SH-SY5Y (cell line): ENCODE results near the gene ODAM.
"Not testable (repeated sequence)": the region's sequence is repeated elsewhere in the genome, so short reads cannot be mapped to it uniquely, and the experiment has no call there.

Experiments
- GATA2 ChIP-seq: IDR thresholded peaks from 2 replicates; pipeline ENCODE4 v1.6.1; 2011; ENCODE audit warnings: mild to moderate bottlenecking, low read depth, low read length
- GATA3 ChIP-seq: IDR thresholded peaks from 2 replicates; pipeline ENCODE4 v1.6.1; 2011; ENCODE audit warnings: low read depth, mild to moderate bottlenecking, low read length, moderate library complexity

ODAM gene

GRCh38 chr4:70192895-70193294, 2.6 kb upstream of the ODAM start:
- TF ChIP-seq GATA2 (no peak), GATA3 (no peak)

- TF ChIP-seq GATA3 (no peak), GATA2 (no peak)
Observed at GRCh38 chr4:70196857-70197256, 1.3 kb downstream of the ODAM start.

GRCh38 chr4:70197842-70198241, 2.3 kb downstream of the ODAM start:
- TF ChIP-seq GATA3, result no peak
- TF ChIP-seq GATA2, result no peak

GRCh38 chr4:70203601-70204000, 8.1 kb downstream of the ODAM start:
- TF ChIP-seq GATA3, result no peak
- TF ChIP-seq GATA2, result no peak

- TF ChIP-seq GATA2 (no peak), GATA3 (no peak)
Observed at GRCh38 chr4:70225824-70226223, 30.3 kb downstream of the ODAM start, which contains the start of gene FDCSP. Gene FDCSP, plus strand, starts transcription at chr4:70226124. Its CDS starts 5,071 bp downstream, at chr4:70231195.

- TF ChIP-seq GATA2 (no peak), GATA3 (no peak)
Observed at GRCh38 chr4:70236125-70236524, 40.6 kb downstream of the ODAM start.

GRCh38 chr4:70239131-70239883, 43.8 kb downstream of the ODAM start:
- TF ChIP-seq GATA2 (no peak), GATA3 (no peak)

- TF ChIP-seq GATA2, result no peak
- no peak for TF ChIP-seq GATA3
Observed at GRCh38 chr4:70239884-70240591, 44.5 kb downstream of the ODAM start.

- not testable (repeated sequence) for TF ChIP-seq GATA3, GATA2
Observed at GRCh38 chr4:70242297-70242696, 46.8 kb downstream of the ODAM start, which contains the start of gene CSN3. Gene CSN3, plus strand, starts transcription at chr4:70242597. Its CDS starts 2,223 bp downstream, at chr4:70244820.

GRCh38 chr4:70243091-70243490, 47.6 kb downstream of the ODAM start:
- no peak for TF ChIP-seq GATA2
- TF ChIP-seq GATA3, result no peak

GRCh38 chr4:70251250-70251944, 55.9 kb downstream of the ODAM start:
- no peak for TF ChIP-seq GATA2
- no peak for TF ChIP-seq GATA3

- no peak for TF ChIP-seq GATA2
- no peak for TF ChIP-seq GATA3
Observed at GRCh38 chr4:70251945-70252277, 56.4 kb downstream of the ODAM start.
